Stomach (tissue), 9 donors: Measurements from ENCODE around the gene LIMS2. TPM values are rescaled to one million over a fixed set of nuclear protein-coding genes. Genes with fewer than 3 reads are reported as not detected.
A peak's percentile ranks its signal among the peaks of the same experiment; 100 is the strongest.

Experiments used
- DNase-seq, 2 donors: peaks; one replicate each; pipeline versions ENCODE4 v3.0.0 to v3.0.0-alpha.2; 2013 to 2019
- H3K27ac ChIP-seq, 5 donors: fragments of 200-600 bp in 4 of 5; sonication (generic) in 4 of 5; one replicate each; pipeline ENCODE4 v1.5.1; 2013 to 2019; ENCODE audit warnings: mild to moderate bottlenecking in 1 of 5, moderate library complexity in 1 of 5
- H3K27me3 ChIP-seq, 3 donors: fragments of 200-600 bp; sonication (generic); one replicate each; pipeline ENCODE4 v1.5.1; 2017 to 2019; ENCODE audit warnings: mixed run types in 1 of 3
- H3K36me3 ChIP-seq, 4 donors: fragments of 200-600 bp; sonication (generic); 1 replicate in 3 of 4; 2 replicates in 1 of 4; pipeline ENCODE4 v1.5.1; 2016 to 2019
- H3K4me1 ChIP-seq, 4 donors: fragments of 200-600 bp; sonication (generic); one replicate each; pipeline ENCODE4 v1.5.1; 2016 to 2019
- H3K4me3 ChIP-seq, 4 donors: fragments of 200-600 bp; sonication (generic) in 3 of 4; one replicate each; pipeline ENCODE4 v1.5.1; 2016 to 2019; ENCODE audit warnings: mild to moderate bottlenecking in 1 of 4
- H3K9me3 ChIP-seq, 4 donors: fragments of 200-600 bp; sonication (generic); one replicate each; pipeline ENCODE4 v1.5.1; 2016 to 2019
- CTCF ChIP-seq, 7 experiments: fragments of 450-650 bp in 4 of 7; fragments of 200-600 bp in 3 of 7; sonication (generic) in 3 of 7; IDR thresholded peaks; one replicate each; pipeline ENCODE4 v1.5.1; 2016 to 2019; ENCODE audit warnings: antibody characterized with exemption in 7 of 7, control low read depth in 2 of 7, mild to moderate bottlenecking in 1 of 7
- EP300 ChIP-seq: sonication (generic); formaldehyde crosslinking; IDR thresholded peaks from one replicate; pipeline ENCODE4 v1.6.1; 2017; ENCODE audit warnings: antibody characterized with exemption
- POLR2A ChIP-seq, 4 donors: fragments of 450-650 bp; IDR thresholded peaks; one replicate each; pipeline ENCODE4 v1.6.1; 2016; ENCODE audit warnings: antibody characterized with exemption in 4 of 4, control low read depth in 2 of 4, mild to moderate bottlenecking in 1 of 4, moderate library complexity in 1 of 4
- POLR2AphosphoS5 ChIP-seq, 3 donors: sonication (generic); formaldehyde crosslinking; IDR thresholded peaks; one replicate each; pipeline ENCODE4 v1.6.1; 2016; ENCODE audit warnings: antibody characterized with exemption in 3 of 3
- WGBS, 5 donors: extraction: QIAGEN DNeasy Blood & Tissue Kit in 3 of 5; methylation state at CpG; one replicate each; pipeline versions ENCODE4 v1.1.5 to v1.1.7; 2013 to 2018; 5-methylcytosine and 5-hydroxymethylcytosine counted together
- intact Hi-C: fragments of 100-400 bp; cut with DNase I; formaldehyde crosslinking; loops from one replicate; pipeline ENCODE4 v1.15.1; 2023; ENCODE audit warnings: low total_unique reads
- polyA plus RNA-seq, 3 donors: library from polyadenylated mRNA; stranded (reverse); fragments of 200-250 nt; gene quantifications; one replicate each; pipeline ENCODE4 v1.2.3, GENCODE V29; 2013
- total RNA-seq, 5 donors: library from RNA; depleted of rRNA; stranded (reverse); fragments of >200 nt; gene quantifications; one replicate each; pipeline versions ENCODE4 v1.1.0 to v1.2.3, GENCODE V29; 2014 to 2016
- donor health status: healthy with polysubstance abuse.
- donor health status: Bipolar disorder and iron deficiency.
- donor health status: healthy.

Gene LIMS2
- total and polyA plus RNA-seq, 8 donors = 30.3 to 94.1 (median 59.5) TPM

- WGBS, 5 donors = 82 to 90% (median 88%) methylated on average over 9 of the region's 9 CpGs
- peak overlapping the region in 3 of 5 donors; percentile 24 to 77 (median 26) for H3K27ac ChIP-seq
- H3K4me1 ChIP-seq = peaks cover 4 to 14% (median 7%) of the 10 kb centered on the region in 4 donors
- H3K27me3 ChIP-seq = no peaks in the 10 kb centered on the region
- H3K36me3 ChIP-seq = no peaks in the 10 kb centered on the region
- peaks cover 7 to 15% (median 11%) of the 10 kb centered on the region in 4 donors for H3K9me3 ChIP-seq
- no peak for TF ChIP-seq EP300
- TF ChIP-seq POLR2A (IDR thresholded peaks at IDR 0.05) = no peak
- TF ChIP-seq POLR2AphosphoS5 (IDR thresholded peaks at IDR 0.05) = no peak
- no peak for TF ChIP-seq CTCF (IDR thresholded peaks at IDR 0.05)
- no peak for DNase-seq
- H3K4me3 ChIP-seq = peak overlapping the region in 2 of 4 donors; percentile 31 to 39
- intact Hi-C loops = no loop called here
Observed at GRCh38 chr2:127694986-127695385, 19.7 kb upstream of the LIMS2 start.

GRCh38 chr2:127690696-127691095 lies 15.4 kb upstream of the LIMS2 start:
- intact Hi-C loops = no loop called here
- TF ChIP-seq POLR2AphosphoS5 (IDR thresholded peaks at IDR 0.05) = no peak
- no peak for TF ChIP-seq CTCF (IDR thresholded peaks at IDR 0.05)
- TF ChIP-seq POLR2A (IDR thresholded peaks at IDR 0.05) = no peak
- TF ChIP-seq EP300 = no peak
- 82 to 94% (median 85%) methylated on average over 2 of the region's 2 CpGs for WGBS, 5 donors
- H3K27me3 ChIP-seq = no peaks in the 10 kb centered on the region
- peaks cover 7 to 15% (median 11%) of the 10 kb centered on the region in 4 donors for H3K9me3 ChIP-seq
- no peak for DNase-seq
- no peak overlapping the region for H3K4me3 ChIP-seq
- peaks cover 4 to 8% (median 6%) of the 10 kb centered on the region in 4 donors for H3K4me1 ChIP-seq
- no peak overlapping the region for H3K27ac ChIP-seq
- no peaks in the 10 kb centered on the region for H3K36me3 ChIP-seq

- H3K4me1 ChIP-seq = peaks cover 0 to 9% (median 6%) of the 10 kb centered on the region in 4 donors
- no peak overlapping the region for H3K27ac ChIP-seq
- no peaks in the 10 kb centered on the region for H3K27me3 ChIP-seq
- no peaks in the 10 kb centered on the region for H3K36me3 ChIP-seq
- H3K9me3 ChIP-seq = peaks cover 7 to 15% (median 11%) of the 10 kb centered on the region in 4 donors
- no peak for DNase-seq
- 57 to 77% (median 74%) methylated on average over 1 of the region's 1 CpG for WGBS, 5 donors
- intact Hi-C loops = no loop called here
- no peak for TF ChIP-seq CTCF (IDR thresholded peaks at IDR 0.05)
- no peak for TF ChIP-seq EP300
- TF ChIP-seq POLR2A (IDR thresholded peaks at IDR 0.05) = no peak
- no peak for TF ChIP-seq POLR2AphosphoS5 (IDR thresholded peaks at IDR 0.05)
- no peak overlapping the region for H3K4me3 ChIP-seq
Observed at GRCh38 chr2:127688405-127688804, 13.1 kb upstream of the LIMS2 start.

- TF ChIP-seq POLR2AphosphoS5 (IDR thresholded peaks at IDR 0.05) (no peak), CTCF (IDR thresholded peaks at IDR 0.05) (no peak), EP300 (no peak), POLR2A (IDR thresholded peaks at IDR 0.05) (no peak)
- Histone ChIP-seq H3K4me1 (peaks cover 6 to 35% (median 22%) of the 10 kb centered on the region in 4 donors), H3K36me3 (no peaks in the 10 kb centered on the region), H3K9me3 (peaks cover under 1 to 6% (median 4%) of the 10 kb centered on the region in 4 donors), H3K4me3 (no peak overlapping the region), H3K27me3 (no peaks in the 10 kb centered on the region), H3K27ac (peak overlapping the region in 1 of 5 donors; percentile 7)
- DNase-seq = no peak
- intact Hi-C loops = no loop called here
- 62 to 70% (median 64%) methylated on average over 8 of the region's 8 CpGs for WGBS, 5 donors
Observed at GRCh38 chr2:127685410-127686080, 10.2 kb upstream of the LIMS2 start.
